Activated naive CD8-positive, alpha-beta T cell treated with anti-CD3 and anti-CD28 coated beads, Interleukin-2, amount 10 ng/mL, durations not matched to agents 7 days and 5 days (primary cell): ENCODE measurements around the gene NDUFB7. TPM values are rescaled to one million over a fixed set of nuclear protein-coding genes. Genes with fewer than 3 reads are reported as not detected.
"Not testable (repeated sequence)": the region's sequence is repeated elsewhere in the genome, so short reads cannot be mapped to it uniquely, and the experiment has no call there.

ENCODE experiments used
- ATAC-seq: fragments of 150-1000 bp; cut with Tn5 transposase; one replicate; pipeline ENCODE4 v1.10.0; 2021; ENCODE audit warnings: low read depth, moderate library complexity
- POLR2A ChIA-PET: fragments of 350-600 bp; sonication (Branson Sonifier 250); formaldehyde crosslinking; loops from one replicate; lab custom pipeline; 2021; ENCODE audit warnings: antibody characterized with exemption; lab: Charles Lee
- DNase-seq: peaks from one replicate; pipeline ENCODE4 v3.0.0; 2021
- H3K27ac Mint-ChIP-seq: one replicate; pipeline ENCODE4 v1.8.0; 2022; ENCODE audit warnings: mild to moderate bottlenecking, mixed read lengths
- H3K27me3 Mint-ChIP-seq: one replicate; pipeline ENCODE4 v1.8.0; 2022; ENCODE audit warnings: mild to moderate bottlenecking, moderate library complexity, mixed read lengths
- H3K36me3 Mint-ChIP-seq: one replicate; pipeline ENCODE4 v1.8.0; 2021; ENCODE audit warnings: mild to moderate bottlenecking, mixed read lengths
- H3K4me1 Mint-ChIP-seq: one replicate; pipeline ENCODE4 v1.8.0; 2021; ENCODE audit warnings: mixed read lengths
- H3K4me3 Mint-ChIP-seq: one replicate; pipeline ENCODE4 v1.8.0; 2022; ENCODE audit warnings: mild to moderate bottlenecking, moderate library complexity, mixed read lengths
- H3K9me3 Mint-ChIP-seq: one replicate; pipeline ENCODE4 v1.8.0; 2021; ENCODE audit warnings: mixed read lengths
- total RNA-seq, 2 experiments: library from RNA; stranded (reverse); gene quantifications; one replicate each; pipeline ENCODE4 v1.2.3, GENCODE V29; 2021

Gene NDUFB7
- total RNA-seq, 2 experiments from 2014 or later = 90.7 to 108 TPM

DNA sequence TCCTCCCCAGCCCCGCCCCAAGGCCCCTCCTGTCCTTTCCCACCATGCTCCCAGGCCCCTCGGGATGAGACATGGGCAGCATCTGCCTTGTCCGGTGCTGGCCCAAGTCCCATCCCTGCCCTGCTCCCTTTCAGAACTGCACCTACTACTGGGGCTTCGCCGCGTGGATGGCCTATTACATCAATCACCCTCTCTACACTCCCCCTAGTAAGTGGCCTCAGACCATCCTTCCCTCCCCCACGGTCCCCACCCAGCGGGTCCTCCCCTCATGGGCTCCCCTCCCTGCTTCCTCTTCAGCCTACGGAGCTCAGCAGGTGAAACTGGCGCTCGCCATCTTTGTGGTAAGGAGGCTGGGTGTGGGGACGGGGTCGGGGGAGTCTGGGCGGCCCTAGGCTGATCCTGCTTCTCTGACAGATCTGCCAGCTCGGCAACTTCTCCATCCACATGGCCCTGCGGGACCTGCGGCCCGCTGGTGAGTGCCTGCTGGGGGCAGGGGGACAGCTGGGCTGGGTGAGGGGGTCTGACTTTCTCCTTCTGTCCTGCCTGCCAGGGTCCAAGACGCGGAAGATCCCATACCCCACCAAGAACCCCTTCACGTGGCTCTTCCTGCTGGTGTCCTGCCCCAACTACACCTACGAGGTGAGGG, 7.1 kb downstream of the NDUFB7 start:
- DNase-seq, H3K4me3 Mint-ChIP-seq, H3K9me3 Mint-ChIP-seq, H3K27me3 Mint-ChIP-seq, POLR2A ChIA-PET, H3K27ac Mint-ChIP-seq, ATAC-seq: not testable (repeated sequence)
- H3K36me3 Mint-ChIP-seq = peaks cover 12% of the 10 kb centered on the region
- peaks cover 17% of the 10 kb centered on the region for H3K4me1 Mint-ChIP-seq

DNA sequence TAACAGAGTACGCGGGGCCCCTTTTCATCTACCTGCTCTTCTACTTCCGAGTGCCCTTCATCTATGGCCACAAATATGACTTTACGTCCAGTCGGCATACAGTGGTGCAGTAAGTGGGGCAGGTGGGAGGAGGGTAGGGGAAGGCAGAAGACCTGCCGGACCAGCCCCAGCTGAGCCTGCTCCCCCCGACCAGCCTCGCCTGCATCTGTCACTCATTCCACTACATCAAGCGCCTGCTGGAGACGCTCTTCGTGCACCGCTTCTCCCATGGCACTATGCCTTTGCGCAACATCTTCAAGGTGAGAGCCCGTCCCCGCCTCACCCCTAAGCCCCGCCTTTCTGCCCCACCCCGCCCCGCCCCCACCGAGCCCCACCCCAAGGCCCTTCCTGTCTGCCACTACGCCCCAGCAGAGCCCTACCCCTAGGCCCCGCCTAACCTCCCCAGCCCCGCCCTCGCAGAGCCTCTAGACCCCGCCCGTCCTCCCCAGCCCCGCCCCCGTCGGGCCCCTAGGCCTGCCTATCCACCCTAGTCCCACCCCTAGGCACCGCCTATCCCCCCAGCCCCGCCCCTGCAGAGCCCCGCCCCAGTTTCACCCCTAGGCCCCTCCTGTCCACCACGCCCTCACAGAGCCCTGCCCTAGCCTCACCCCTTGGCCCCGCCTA, 7.7 kb downstream of the NDUFB7 start:
- H3K36me3 Mint-ChIP-seq = peaks cover 12% of the 10 kb centered on the region
- peak; percentile 61 for DNase-seq
- no peaks in the 10 kb centered on the region for H3K27me3 Mint-ChIP-seq
- peak; percentile 57 for ATAC-seq
- H3K4me3 Mint-ChIP-seq = no peak overlapping the region
- peaks cover 14% of the 10 kb centered on the region for H3K4me1 Mint-ChIP-seq
- H3K9me3 Mint-ChIP-seq = no peaks in the 10 kb centered on the region
- POLR2A ChIA-PET = no interaction called here
- peak overlapping the region; percentile 67 for H3K27ac Mint-ChIP-seq

GRCh38 chr19:14563590-14563926, 8.3 kb downstream of the NDUFB7 start:
- H3K4me3 Mint-ChIP-seq = no peak overlapping the region
- H3K27ac Mint-ChIP-seq = no peak overlapping the region
- H3K4me1 Mint-ChIP-seq = peaks cover 14% of the 10 kb centered on the region
- ATAC-seq = no peak
- no peak for DNase-seq
- POLR2A ChIA-PET = no interaction called here
- H3K36me3 Mint-ChIP-seq = peaks cover 12% of the 10 kb centered on the region
- H3K9me3 Mint-ChIP-seq = no peaks in the 10 kb centered on the region
- no peaks in the 10 kb centered on the region for H3K27me3 Mint-ChIP-seq

DNA sequence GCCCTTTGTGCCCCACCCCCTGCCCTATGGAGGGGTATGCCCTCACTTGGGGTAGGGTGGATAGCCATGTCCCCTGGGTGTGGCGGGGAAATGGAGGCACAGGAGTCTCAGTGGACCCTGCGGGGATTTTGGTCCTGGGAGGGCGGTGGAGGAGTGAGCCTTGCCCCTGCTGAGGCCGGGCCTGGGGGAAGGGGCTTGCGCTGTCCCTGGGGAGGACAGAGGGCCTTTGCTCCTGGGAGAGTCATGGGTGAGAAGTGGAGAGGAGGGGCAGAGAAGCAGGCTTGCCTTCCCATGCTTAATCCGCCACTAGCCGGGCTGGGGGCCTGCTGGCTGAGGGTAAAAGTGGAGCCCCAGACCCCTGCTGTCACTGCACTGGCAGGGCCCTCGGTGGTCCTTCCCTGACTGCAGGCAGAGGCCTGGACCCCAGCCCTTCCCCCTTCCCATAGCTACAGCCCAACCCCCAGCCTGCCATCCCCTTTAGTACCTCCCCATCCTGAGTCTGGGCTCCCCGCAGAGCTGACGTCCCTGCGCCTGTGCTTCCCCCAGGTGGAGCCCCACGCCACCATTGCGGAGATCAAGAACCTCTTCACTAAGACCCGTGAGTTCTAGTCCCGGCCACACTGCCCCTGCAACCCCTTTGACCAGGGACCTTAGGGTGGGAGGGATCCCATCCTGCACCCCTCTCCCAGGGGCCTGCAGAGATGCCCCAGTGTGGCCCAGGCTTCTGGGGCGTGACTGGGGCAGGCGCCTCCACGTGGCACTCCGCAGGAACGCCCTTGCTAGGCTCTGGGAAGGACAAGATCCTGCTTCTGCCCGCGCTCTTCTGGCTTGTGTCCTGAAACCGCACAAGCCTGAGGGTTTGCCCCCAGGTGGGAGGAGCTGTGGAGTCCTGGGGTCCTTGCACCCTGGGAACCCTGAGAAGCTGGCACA, 8.9 kb downstream of the NDUFB7 start:
- peaks cover 10% of the 10 kb centered on the region for H3K4me1 Mint-ChIP-seq
- no peaks in the 10 kb centered on the region for H3K27me3 Mint-ChIP-seq
- H3K27ac Mint-ChIP-seq = no peak overlapping the region
- DNase-seq (no peak), ATAC-seq (no peak)
- peaks cover 9% of the 10 kb centered on the region for H3K36me3 Mint-ChIP-seq
- H3K4me3 Mint-ChIP-seq = no peak overlapping the region
- H3K9me3 Mint-ChIP-seq = no peaks in the 10 kb centered on the region
- POLR2A ChIA-PET = interaction anchor here (1.0 kb wide), 1 partner anchor 9 kb away, joined by 4 read pairs; the partner anchor contains the start of gene NDUFB7

DNA sequence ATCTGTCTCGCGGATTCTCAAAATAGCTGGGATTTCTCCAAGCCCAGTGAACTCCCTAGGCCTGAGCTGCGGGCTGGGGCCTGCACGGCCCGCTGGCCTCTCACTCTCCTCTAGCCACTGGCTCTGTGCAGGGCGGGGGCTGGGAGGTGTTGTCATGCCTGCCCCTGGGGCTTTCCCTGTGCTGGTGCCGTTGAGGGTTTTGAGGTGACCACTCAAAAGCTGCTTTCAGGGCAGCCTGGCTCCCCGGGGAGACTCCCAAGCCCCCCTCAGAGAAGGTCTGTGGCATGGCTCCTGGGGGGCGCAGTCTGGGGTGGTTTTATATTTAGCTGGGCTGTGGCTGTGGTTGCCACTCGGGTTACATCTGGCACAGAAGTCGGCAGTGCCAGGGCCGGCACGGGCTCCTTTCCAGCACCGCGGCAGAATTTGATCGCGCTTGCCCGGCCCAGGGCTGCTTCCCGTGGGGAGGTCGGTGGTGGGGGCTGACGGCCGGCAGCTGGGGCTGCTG, 10.0 kb downstream of the NDUFB7 start:
- DNase-seq = no peak
- Mint-ChIP-seq H3K4me1 (peaks cover 4% of the 10 kb centered on the region), H3K27ac (peak overlapping the region; percentile 42), H3K4me3 (no peak overlapping the region), H3K36me3 (peaks cover 6% of the 10 kb centered on the region), H3K27me3 (no peaks in the 10 kb centered on the region), H3K9me3 (no peaks in the 10 kb centered on the region)
- no peak for ATAC-seq
- POLR2A ChIA-PET = interaction anchor here (1.0 kb wide), 1 partner anchor 10 kb away, joined by 4 read pairs; the partner anchor contains the start of gene NDUFB7

DNA sequence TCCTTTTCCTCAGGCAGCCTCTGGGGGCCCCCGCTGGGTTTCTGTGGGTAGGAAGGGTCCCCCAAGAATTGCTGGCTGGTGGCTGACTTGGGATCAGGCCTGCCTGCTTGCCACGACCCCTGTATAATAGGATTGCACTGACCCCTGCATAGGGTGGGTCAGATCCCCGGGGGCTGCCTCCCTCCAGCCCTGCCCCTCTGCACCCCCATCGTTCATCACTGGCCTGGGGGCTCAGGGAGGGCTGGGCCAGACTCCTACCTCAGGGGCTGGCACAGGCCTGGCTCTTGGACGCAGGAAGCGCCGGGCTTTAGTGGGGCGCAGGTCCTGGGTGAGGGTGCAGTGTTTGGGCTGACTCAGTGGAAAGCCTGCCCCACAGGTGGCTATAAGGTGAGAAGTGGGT, 10.6 kb downstream of the NDUFB7 start:
- H3K27me3 Mint-ChIP-seq = no peaks in the 10 kb centered on the region
- POLR2A ChIA-PET = no interaction called here
- ATAC-seq (no peak), DNase-seq (no peak)
- peaks cover 6% of the 10 kb centered on the region for H3K36me3 Mint-ChIP-seq
- H3K4me1 Mint-ChIP-seq = peaks cover 9% of the 10 kb centered on the region
- no peaks in the 10 kb centered on the region for H3K9me3 Mint-ChIP-seq
- no peak overlapping the region for H3K27ac Mint-ChIP-seq
- no peak overlapping the region for H3K4me3 Mint-ChIP-seq

DNA sequence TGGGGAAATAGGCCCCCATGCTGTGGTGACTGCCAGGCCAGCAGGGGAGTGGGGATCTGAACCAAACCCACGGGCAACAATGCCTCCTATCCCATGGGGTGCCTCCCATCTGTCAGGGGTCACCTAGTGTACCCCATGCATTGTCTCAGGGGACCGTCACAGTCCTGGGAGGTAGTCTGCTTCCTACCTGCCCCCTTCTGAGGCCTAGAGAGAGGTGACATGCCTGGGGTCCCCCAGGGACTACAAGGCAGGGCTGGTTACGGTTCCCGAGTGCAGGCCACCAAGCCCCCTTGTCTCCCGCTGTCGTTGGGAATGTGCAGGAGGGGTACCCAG, 11.1 kb downstream of the NDUFB7 start:
- H3K4me3 Mint-ChIP-seq = no peak overlapping the region
- no peak overlapping the region for H3K27ac Mint-ChIP-seq
- H3K9me3 Mint-ChIP-seq = no peaks in the 10 kb centered on the region
- ATAC-seq (no peak), DNase-seq (no peak)
- POLR2A ChIA-PET = no interaction called here
- peaks cover 6% of the 10 kb centered on the region for H3K36me3 Mint-ChIP-seq
- H3K4me1 Mint-ChIP-seq = peaks cover 14% of the 10 kb centered on the region
- H3K27me3 Mint-ChIP-seq = no peaks in the 10 kb centered on the region

- DNase-seq (no peak), ATAC-seq (no peak)
- Mint-ChIP-seq H3K27ac (no peak overlapping the region), H3K27me3 (no peaks in the 10 kb centered on the region), H3K4me1 (peaks cover 15% of the 10 kb centered on the region), H3K9me3 (no peaks in the 10 kb centered on the region), H3K36me3 (peaks cover 6% of the 10 kb centered on the region), H3K4me3 (no peak overlapping the region)
- POLR2A ChIA-PET = no interaction called here
Measured at GRCh38 chr19:14559916-14560775, 11.7 kb downstream of the NDUFB7 start.

GRCh38 chr19:14558370-14559066, 13.3 kb downstream of the NDUFB7 start:
- no peaks in the 10 kb centered on the region for H3K27me3 Mint-ChIP-seq
- ATAC-seq (no peak), DNase-seq (no peak)
- H3K4me1 Mint-ChIP-seq = peaks cover 15% of the 10 kb centered on the region
- H3K36me3 Mint-ChIP-seq = no peaks in the 10 kb centered on the region
- no peaks in the 10 kb centered on the region for H3K9me3 Mint-ChIP-seq
- no peak overlapping the region for H3K4me3 Mint-ChIP-seq
- no peak overlapping the region for H3K27ac Mint-ChIP-seq
- POLR2A ChIA-PET = no interaction called here

- Mint-ChIP-seq H3K9me3 (no peaks in the 10 kb centered on the region), H3K4me3 (peak overlapping the region; percentile 45), H3K4me1 (peaks cover 15% of the 10 kb centered on the region), H3K27me3 (no peaks in the 10 kb centered on the region), H3K36me3 (no peaks in the 10 kb centered on the region), H3K27ac (peak overlapping the region; percentile 38)
- ATAC-seq = peak; percentile 85
- POLR2A ChIA-PET = interaction anchor here (0.6 to 1.1 kb wide), 2 partner anchors 35 to 51 kb away, joined by 3 read pairs; no protein-coding TSS in a partner anchor
- DNase-seq = peak; percentile 82
Measured at GRCh38 chr19:14556662-14557188, 15.1 kb downstream of the NDUFB7 start.

- peak; percentile 6 for ATAC-seq
- H3K4me1 Mint-ChIP-seq = peaks cover 20% of the 10 kb centered on the region
Measured at GRCh38 chr19:14555918-14556661, 15.8 kb downstream of the NDUFB7 start.

More at GRCh38 chr19:14555918-14556661, 15.8 kb downstream of the NDUFB7 start:
- H3K9me3 Mint-ChIP-seq = no peaks in the 10 kb centered on the region
- DNase-seq = no peak
- peak overlapping the region; percentile 52 for H3K27ac Mint-ChIP-seq
- peak overlapping the region; percentile 45 for H3K4me3 Mint-ChIP-seq
- no peaks in the 10 kb centered on the region for H3K27me3 Mint-ChIP-seq
- no peaks in the 10 kb centered on the region for H3K36me3 Mint-ChIP-seq
- POLR2A ChIA-PET = interaction anchor here (0.6 to 2.5 kb wide), 3 partner anchors 34 to 51 kb away, joined by 3 to 7 read pairs (median 3); partner anchors contain the start of gene DNAJB1
